Measurements from ENCODE around the gene PTPRT. TPM values are rescaled to one million over a fixed set of nuclear protein-coding genes. Genes with fewer than 3 reads are reported as not detected.

The PTPRT gene
- total RNA-seq, 4 donors from 2014 or later, result 0.04 TPM; not detected in 3

DNA sequence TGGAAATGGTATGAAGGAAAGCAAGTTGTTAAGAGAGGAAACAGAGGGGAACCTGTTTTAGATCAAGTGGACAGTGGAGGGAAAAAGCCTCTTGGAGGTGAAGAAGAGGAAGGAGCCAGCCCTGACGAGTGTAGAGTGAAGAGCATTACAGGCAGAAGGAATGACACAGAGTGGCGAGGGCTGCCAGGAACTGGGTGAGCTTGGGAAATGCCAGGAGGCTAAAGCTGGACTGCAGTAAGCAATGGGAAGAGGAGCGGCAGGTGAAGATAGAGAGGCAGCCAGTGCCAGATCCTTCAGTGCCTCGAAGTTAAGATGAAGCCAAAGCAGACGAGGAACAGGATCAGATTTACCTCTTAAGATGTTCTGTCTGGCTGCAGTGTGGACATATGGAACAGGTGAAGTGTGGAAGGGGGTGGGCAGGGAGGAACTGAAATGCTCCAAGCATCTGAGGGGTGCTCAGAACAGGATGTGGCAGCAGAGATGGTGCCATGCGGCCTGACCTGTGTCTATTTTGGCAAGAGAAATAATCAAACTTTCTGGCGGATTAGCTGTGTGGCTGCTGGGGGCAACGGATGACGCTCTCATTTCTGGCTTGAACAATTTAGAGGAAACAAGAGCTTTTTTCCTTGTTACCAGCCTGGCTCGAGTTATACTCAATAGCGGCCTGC is 748.4 kb downstream of the PTPRT start:
- H3K27me3 ChIP-seq, result peaks cover 4% of the 10 kb centered on the region
- H3K36me3 ChIP-seq, result no peaks in the 10 kb centered on the region
- no peaks in the 10 kb centered on the region for H3K4me1 ChIP-seq
- H3K27ac ChIP-seq, result no peak overlapping the region
- no peaks in the 10 kb centered on the region for H3K9me3 ChIP-seq
- H3K4me3 ChIP-seq, result no peak overlapping the region
- ATAC-seq, result no peak
- 63 to 64% methylated on average over 5 to 11 of the region's 11 CpGs for WGBS, 2 donors (ENCODE audit: low coverage in 1 of 2)
- TF ChIP-seq CTCF (IDR thresholded peaks at IDR 0.05) (no peak), EP300 (IDR thresholded peaks at IDR 0.05) (no peak), POLR2AphosphoS5 (IDR thresholded peaks at IDR 0.05) (no peak), POLR2A (IDR thresholded peaks at IDR 0.05) (no peak)

DNA sequence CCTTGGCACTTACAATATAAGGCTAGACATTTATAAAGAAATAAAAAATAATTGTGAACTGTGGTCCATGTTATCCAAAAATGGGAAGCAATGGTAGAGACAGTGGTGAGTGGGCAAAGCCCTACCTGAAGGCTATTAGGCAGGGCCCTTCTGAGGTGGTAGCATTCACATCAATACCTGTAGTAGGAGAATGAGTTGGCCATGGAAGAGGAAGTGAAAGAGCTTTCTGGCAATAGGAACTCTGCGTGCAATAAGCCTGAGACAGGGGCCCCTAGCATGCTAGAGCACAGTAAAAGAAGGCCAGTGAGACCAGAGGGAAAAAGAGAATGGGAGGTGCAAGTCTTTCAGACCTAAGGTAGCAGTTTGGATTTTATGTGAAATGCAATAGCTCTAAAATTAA is 754.5 kb downstream of the PTPRT start:
- H3K27me3 ChIP-seq, result no peaks in the 10 kb centered on the region
- TF ChIP-seq POLR2AphosphoS5 (IDR thresholded peaks at IDR 0.05) (no peak), POLR2A (IDR thresholded peaks at IDR 0.05) (no peak), EP300 (IDR thresholded peaks at IDR 0.05) (no peak)
- no peak overlapping the region for H3K4me3 ChIP-seq
- ATAC-seq, result no peak
- H3K4me1 ChIP-seq, result no peaks in the 10 kb centered on the region
- no peaks in the 10 kb centered on the region for H3K9me3 ChIP-seq
- no peaks in the 10 kb centered on the region for H3K36me3 ChIP-seq
- WGBS, 2 donors (ENCODE audit: low coverage in 1 of 2), result 77% methylated on average over 1 of the region's 1 CpG; no CpG with 5 or more reads in 1 of the 2 donors
- no peak overlapping the region for H3K27ac ChIP-seq

GRCh38 chr20:42432496-42433334 is 757.0 kb downstream of the PTPRT start:
- TF ChIP-seq POLR2AphosphoS5 (IDR thresholded peaks at IDR 0.05), result no peak
- no peak for TF ChIP-seq CTCF (IDR thresholded peaks at IDR 0.05)
- TF ChIP-seq POLR2A (IDR thresholded peaks at IDR 0.05), result no peak
- WGBS, 2 donors (ENCODE audit: low coverage in 1 of 2), result 32 to 43% methylated on average over 4 to 5 of the region's 6 CpGs
- peak; percentile 85 for ATAC-seq
- Histone ChIP-seq H3K27me3 (no peaks in the 10 kb centered on the region), H3K4me3 (no peak overlapping the region), H3K4me1 (no peaks in the 10 kb centered on the region), H3K27ac (no peak overlapping the region), H3K36me3 (no peaks in the 10 kb centered on the region), H3K9me3 (no peaks in the 10 kb centered on the region)

DNA sequence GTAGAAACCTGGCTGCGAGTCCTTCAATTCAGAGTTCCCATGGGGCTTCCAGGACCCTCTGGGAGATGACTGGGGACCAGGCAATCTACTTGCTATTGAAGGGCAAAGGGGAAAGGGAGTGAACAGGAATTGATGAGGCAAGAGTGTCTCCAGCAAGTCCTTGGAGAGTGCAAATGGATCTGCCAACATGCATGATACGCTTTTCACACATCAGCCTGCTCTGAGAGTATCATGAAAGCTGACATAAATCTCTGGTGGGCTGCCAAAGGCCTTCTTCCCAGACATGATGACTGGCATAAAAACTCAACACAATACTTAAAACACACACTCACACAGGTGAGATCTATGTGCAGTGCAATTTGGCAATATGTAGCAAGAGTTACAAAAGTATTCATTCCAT is 759.1 kb downstream of the PTPRT start:
- ATAC-seq, result no peak
- peaks cover 0 to 6% (median 0%) of the 10 kb centered on the region in 3 donors for H3K9me3 ChIP-seq
- TF ChIP-seq POLR2A (IDR thresholded peaks at IDR 0.05), result no peak
- TF ChIP-seq EP300 (IDR thresholded peaks at IDR 0.05), result no peak
- TF ChIP-seq CTCF (IDR thresholded peaks at IDR 0.05), result no peak
- no peak for TF ChIP-seq POLR2AphosphoS5 (IDR thresholded peaks at IDR 0.05)
- no peak overlapping the region for H3K4me3 ChIP-seq
- no peaks in the 10 kb centered on the region for H3K4me1 ChIP-seq
- 83% methylated on average over 2 of the region's 2 CpGs; no CpG with 5 or more reads in 1 of the 2 donors for WGBS, 2 donors (ENCODE audit: low coverage in 1 of 2)
- H3K27ac ChIP-seq, result no peak overlapping the region
- H3K27me3 ChIP-seq, result no peaks in the 10 kb centered on the region
- no peaks in the 10 kb centered on the region for H3K36me3 ChIP-seq

GRCh38 chr20:42429761-42430458 is 759.8 kb downstream of the PTPRT start:
- TF ChIP-seq EP300 (IDR thresholded peaks at IDR 0.05) (no peak), POLR2AphosphoS5 (IDR thresholded peaks at IDR 0.05) (no peak), POLR2A (IDR thresholded peaks at IDR 0.05) (no peak), CTCF (IDR thresholded peaks at IDR 0.05) (no peak)
- 67 to 75% methylated on average over 6 to 7 of the region's 8 CpGs for WGBS, 2 donors (ENCODE audit: low coverage in 1 of 2)
- H3K27me3 ChIP-seq, result no peaks in the 10 kb centered on the region
- no peak overlapping the region for H3K27ac ChIP-seq
- no peak overlapping the region for H3K4me3 ChIP-seq
- H3K4me1 ChIP-seq, result no peaks in the 10 kb centered on the region
- peaks cover 0 to 6% (median 0%) of the 10 kb centered on the region in 3 donors for H3K9me3 ChIP-seq
- H3K36me3 ChIP-seq, result no peaks in the 10 kb centered on the region
- ATAC-seq, result peak; percentile 42

Measured in gastroesophageal sphincter (tissue), 4 donors.